HepG2 (cell line): ENCODE data around the gene VPS52. TPM values are rescaled to one million over a fixed set of nuclear protein-coding genes. Genes with fewer than 3 reads are reported as not detected.

Experiments
- ASH2L ChIP-seq: fragments of 300-600, 200-600 bp; sonication (generic); IDR thresholded peaks from 2 replicates; pipeline ENCODE4 v1.7.0; 2017; ENCODE audit warnings: low read depth, mild to moderate bottlenecking, moderate library complexity, mixed read lengths, low read length; ENCODE audit not compliant: insufficient read length
- CBX2 ChIP-seq, 2 experiments: fragments of 200-600 bp in 1 of 2; sonication (generic); formaldehyde crosslinking in 1 of 2; IDR thresholded peaks; 2 replicates each; pipeline versions ENCODE4 v1.7.0 to v1.8.1; 2018 to 2022; ENCODE audit warnings: low read depth in 2 of 2, low read length in 1 of 2, mild to moderate bottlenecking in 1 of 2, missing genetic modification reagents in 1 of 2
- CHD2 ChIP-seq: IDR thresholded peaks from 2 replicates; pipeline ENCODE4 v1.6.1; 2011; ENCODE audit warnings: low read depth, low read length, improper control_type of control experiment
- ETV5 ChIP-seq: IDR thresholded peaks from 2 replicates; pipeline ENCODE4 v1.6.1; 2018; ENCODE audit warnings: missing biosample characterization, missing genetic modification reagents, inconsistent platforms, borderline replicate concordance
- FOXA3 ChIP-seq: IDR thresholded peaks from 2 replicates; pipeline ENCODE4 v1.6.1; 2016; ENCODE audit warnings: missing genetic modification reagents, missing compliant biosample characterization
- NRL ChIP-seq: sonication (generic); formaldehyde crosslinking; IDR thresholded peaks from 2 replicates; pipeline ENCODE4 v1.5.0; 2020; ENCODE audit warnings: missing genetic modification reagents, mild to moderate bottlenecking, moderate library complexity, borderline replicate concordance
- TAF1 ChIP-seq: sonication (generic); formaldehyde crosslinking; IDR thresholded peaks from 2 replicates; pipeline ENCODE4 v1.4.0; 2020; ENCODE audit warnings: missing genetic modification reagents
- ZFP41 ChIP-seq: sonication (generic); formaldehyde crosslinking; IDR thresholded peaks from 2 replicates; pipeline ENCODE4 v1.4.0; 2020; ENCODE audit warnings: mild to moderate bottlenecking, missing genetic modification reagents, borderline replicate concordance
- ZNF431 ChIP-seq: sonication (generic); formaldehyde crosslinking; IDR thresholded peaks from 2 replicates; pipeline ENCODE4 v1.9.0; 2022; ENCODE audit warnings: missing genetic modification reagents, low read depth, mild to moderate bottlenecking, borderline replicate concordance
- ZNF496 ChIP-seq: sonication (generic); formaldehyde crosslinking; IDR thresholded peaks from 2 replicates; pipeline ENCODE4 v1.8.1; 2023; ENCODE audit warnings: mild to moderate bottlenecking, moderate library complexity, missing genetic modification reagents; ENCODE audit not compliant: insufficient replicate concordance
- ZNF609 ChIP-seq: sonication (generic); formaldehyde crosslinking; IDR thresholded peaks from 2 replicates; pipeline ENCODE4 v1.4.0; 2020; ENCODE audit warnings: mild to moderate bottlenecking, missing genetic modification reagents, borderline replicate concordance
- ZNF619 ChIP-seq: sonication (generic); formaldehyde crosslinking; IDR thresholded peaks from 2 replicates; pipeline ENCODE4 v1.4.0; 2020; ENCODE audit warnings: mild to moderate bottlenecking, missing genetic modification reagents
- ZNF670 ChIP-seq: sonication (generic); formaldehyde crosslinking; IDR thresholded peaks from 2 replicates; pipeline ENCODE4 v1.8.0; 2022; ENCODE audit warnings: mild to moderate bottlenecking, missing genetic modification reagents, borderline replicate concordance
- ZNF773 ChIP-seq: sonication (generic); formaldehyde crosslinking; IDR thresholded peaks from 2 replicates; pipeline ENCODE4 v1.4.0; 2020; ENCODE audit warnings: missing genetic modification reagents, borderline replicate concordance
- ZNF790 ChIP-seq: sonication (generic); formaldehyde crosslinking; IDR thresholded peaks from 2 replicates; pipeline ENCODE4 v1.8.0; 2022; ENCODE audit warnings: missing genetic modification reagents, mild to moderate bottlenecking, borderline replicate concordance
- polyA plus RNA-seq, 8 experiments: library from polyadenylated mRNA; depleted of rRNA in 3 of 8; stranded (reverse) in 7 of 8; unstranded in 1 of 8; fragments of >200 nt; fragmentation: Illumina TruSeq in 4 of 8; extraction: Trizol in 4 of 8; gene quantifications; 2 replicates each; pipeline versions ENCODE4 v1.2.1 to v1.2.3, GENCODE V29; 2011 to 2016; ENCODE audit warnings: low read depth in 4 of 8, missing spikeins in 1 of 8, mixed read lengths in 1 of 8; ENCODE audit not compliant: insufficient read depth in 1 of 8
- total RNA-seq, 5 experiments: library from RNA; depleted of rRNA; stranded (reverse); fragments of >200 nt; fragmentation: Illumina TruSeq; extraction: Trizol; gene quantifications; 2 replicates each; pipeline ENCODE4 v1.2.3, GENCODE V29; 2016; ENCODE audit warnings: low read depth in 1 of 5
- TF ChIP-seq, protein P1 (sequence below): sonication (generic); formaldehyde crosslinking; conservative IDR thresholded peaks from 2 replicates; pipeline ENCODE4 v1.4.0; 2020; ENCODE audit warnings: mild to moderate bottlenecking, missing genetic modification reagents, moderate library complexity
- TF ChIP-seq, protein P2 (sequence below): sonication (generic); formaldehyde crosslinking; conservative IDR thresholded peaks from 2 replicates; pipeline ENCODE4 v1.4.0; 2020; ENCODE audit warnings: missing genetic modification reagents

Gene VPS52
- total and polyA plus RNA-seq, 2 of the 13 experiments (the other 11 are each of a cell fraction or from before 2014, with no cell fraction given): 48.9 to 85.5 TPM

DNA sequence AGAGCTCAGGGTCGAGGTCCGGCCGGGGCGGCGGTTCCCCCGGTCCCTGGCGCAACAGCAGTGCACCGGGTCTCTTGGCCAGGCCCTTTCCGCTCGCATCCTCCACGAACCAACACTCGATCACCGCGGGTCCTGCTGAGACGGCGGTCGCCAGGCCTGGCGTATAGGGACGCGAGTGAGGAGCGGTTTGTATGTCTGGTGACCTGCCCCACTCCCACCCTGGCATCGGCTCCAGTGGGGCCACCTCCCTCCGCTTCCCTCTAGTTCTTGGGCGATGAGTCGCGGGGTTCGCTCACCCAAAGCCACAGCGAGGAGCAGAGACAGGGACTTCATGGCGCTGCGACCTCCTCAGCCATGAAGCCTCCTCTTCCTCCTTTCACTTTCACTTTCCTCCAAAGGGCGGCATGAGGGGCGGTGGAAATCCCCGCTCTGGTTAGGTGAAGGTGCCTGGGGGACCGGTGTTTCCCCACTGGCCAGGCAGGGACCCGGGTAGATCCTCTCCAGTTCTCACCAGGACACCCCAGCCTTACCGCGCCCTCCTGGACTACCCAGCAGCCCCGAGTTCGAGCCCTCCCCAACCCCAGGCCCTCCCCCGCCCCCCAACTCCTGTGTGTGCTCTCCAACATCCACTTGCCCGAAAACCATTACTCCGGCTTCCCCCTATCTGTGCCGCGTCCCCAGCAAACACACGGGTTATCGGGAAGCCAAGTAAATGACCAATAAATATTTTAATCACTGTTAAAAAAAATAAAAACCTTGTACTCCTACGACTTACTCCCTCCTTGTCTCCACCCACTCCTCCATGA is 42.2 kb upstream of the VPS52 start, which contains the start of gene TAPBP (continued):
- TF ChIP-seq ZNF609 (CRISPR knock-in tag): peak; percentile 55; the same call in 1 of the 2 replicates
- TF ChIP-seq ZNF790 (CRISPR knock-in tag): 0 out of 2 replicates have a peak, but pooled peaks have one; percentile 60
- TF ChIP-seq ZNF496 (CRISPR knock-in tag): no peak
- TF ChIP-seq, protein P1, sequence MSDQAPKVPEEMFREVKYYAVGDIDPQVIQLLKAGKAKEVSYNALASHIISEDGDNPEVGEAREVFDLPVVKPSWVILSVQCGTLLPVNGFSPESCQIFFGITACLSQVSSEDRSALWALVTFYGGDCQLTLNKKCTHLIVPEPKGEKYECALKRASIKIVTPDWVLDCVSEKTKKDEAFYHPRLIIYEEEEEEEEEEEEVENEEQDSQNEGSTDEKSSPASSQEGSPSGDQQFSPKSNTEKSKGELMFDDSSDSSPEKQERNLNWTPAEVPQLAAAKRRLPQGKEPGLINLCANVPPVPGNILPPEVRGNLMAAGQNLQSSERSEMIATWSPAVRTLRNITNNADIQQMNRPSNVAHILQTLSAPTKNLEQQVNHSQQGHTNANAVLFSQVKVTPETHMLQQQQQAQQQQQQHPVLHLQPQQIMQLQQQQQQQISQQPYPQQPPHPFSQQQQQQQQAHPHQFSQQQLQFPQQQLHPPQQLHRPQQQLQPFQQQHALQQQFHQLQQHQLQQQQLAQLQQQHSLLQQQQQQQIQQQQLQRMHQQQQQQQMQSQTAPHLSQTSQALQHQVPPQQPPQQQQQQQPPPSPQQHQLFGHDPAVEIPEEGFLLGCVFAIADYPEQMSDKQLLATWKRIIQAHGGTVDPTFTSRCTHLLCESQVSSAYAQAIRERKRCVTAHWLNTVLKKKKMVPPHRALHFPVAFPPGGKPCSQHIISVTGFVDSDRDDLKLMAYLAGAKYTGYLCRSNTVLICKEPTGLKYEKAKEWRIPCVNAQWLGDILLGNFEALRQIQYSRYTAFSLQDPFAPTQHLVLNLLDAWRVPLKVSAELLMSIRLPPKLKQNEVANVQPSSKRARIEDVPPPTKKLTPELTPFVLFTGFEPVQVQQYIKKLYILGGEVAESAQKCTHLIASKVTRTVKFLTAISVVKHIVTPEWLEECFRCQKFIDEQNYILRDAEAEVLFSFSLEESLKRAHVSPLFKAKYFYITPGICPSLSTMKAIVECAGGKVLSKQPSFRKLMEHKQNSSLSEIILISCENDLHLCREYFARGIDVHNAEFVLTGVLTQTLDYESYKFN (CRISPR knock-in tag): 0 out of 2 replicates have a peak, but pooled peaks have one; percentile 20
- TF ChIP-seq CBX2 (IDR thresholded peaks at IDR 0.05; ENCODE audit: low read depth, low read length): no peak
- TF ChIP-seq CBX2 (CRISPR knock-in tag; IDR thresholded peaks at IDR 0.05; ENCODE audit: low read depth): no peak
- TF ChIP-seq CHD2: no peak
- TF ChIP-seq TAF1: peak; percentile 70
- TF ChIP-seq NRL (CRISPR knock-in tag): peak; percentile 81
- TF ChIP-seq ETV5 (CRISPR knock-in tag): 0 out of 2 replicates have a peak, but pooled peaks have one; percentile 22
- no peak for TF ChIP-seq ZFP41 (CRISPR knock-in tag)
- TF ChIP-seq, protein P2, sequence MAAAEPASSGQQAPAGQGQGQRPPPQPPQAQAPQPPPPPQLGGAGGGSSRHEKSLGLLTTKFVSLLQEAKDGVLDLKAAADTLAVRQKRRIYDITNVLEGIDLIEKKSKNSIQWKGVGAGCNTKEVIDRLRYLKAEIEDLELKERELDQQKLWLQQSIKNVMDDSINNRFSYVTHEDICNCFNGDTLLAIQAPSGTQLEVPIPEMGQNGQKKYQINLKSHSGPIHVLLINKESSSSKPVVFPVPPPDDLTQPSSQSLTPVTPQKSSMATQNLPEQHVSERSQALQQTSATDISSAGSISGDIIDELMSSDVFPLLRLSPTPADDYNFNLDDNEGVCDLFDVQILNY (CRISPR knock-in tag): peak; percentile 60; the same call in 1 of the 2 replicates
- TF ChIP-seq ZNF619 (CRISPR knock-in tag): peak; percentile 26
- peak; percentile 49; the same call in 1 of the 2 replicates for TF ChIP-seq ZNF773 (CRISPR knock-in tag)
- TF ChIP-seq ZNF431: 0 out of 2 replicates have a peak, but pooled peaks have one; percentile 61
- peak; percentile 17; the same call in 1 of the 2 replicates for TF ChIP-seq ZNF670 (CRISPR knock-in tag)
- peak; percentile 54; the same call in 1 of the 2 replicates for TF ChIP-seq FOXA3 (CRISPR knock-in tag)
- peak; percentile 86 for TF ChIP-seq ASH2L
